HUES64 (cell line): Measurements from ENCODE around the gene TPRN.

Experiments
- H3K27ac ChIP-seq: 2 replicates; pipeline ENCODE4 v1.7.0; 2013; ENCODE audit warnings: low read depth, low read length, inconsistent platforms
- H3K27me3 ChIP-seq: 2 replicates; pipeline ENCODE4 v1.6.1; 2013; ENCODE audit warnings: mild to moderate bottlenecking, low read length; ENCODE audit not compliant: insufficient read depth
- H3K36me3 ChIP-seq: 2 replicates; pipeline ENCODE4 v1.6.1; 2013; ENCODE audit warnings: mild to moderate bottlenecking, low read length; ENCODE audit not compliant: insufficient read depth
- H3K4me1 ChIP-seq: 2 replicates; pipeline ENCODE4 v1.6.1; 2013; ENCODE audit warnings: mild to moderate bottlenecking, low read length, moderate library complexity; ENCODE audit not compliant: insufficient read depth
- H3K4me3 ChIP-seq: 2 replicates; pipeline ENCODE4 v1.5.1; 2013; ENCODE audit warnings: mild to moderate bottlenecking, low read length, moderate library complexity
- H3K9ac ChIP-seq: 2 replicates; pipeline ENCODE4 v1.6.1; 2013; ENCODE audit warnings: mild to moderate bottlenecking, low read depth, low read length
- H3K9me3 ChIP-seq: 2 replicates; pipeline ENCODE4 v1.6.1; 2013; ENCODE audit warnings: low read depth, low read length; ENCODE audit not compliant: insufficient read depth
- WGBS: fragments of 150-250, 120-280 bp; methylation state at CpG from one replicate; pipeline ENCODE4 v1.1.7; 2013; ENCODE audit warnings: missing lambda C conversion rate; 5-methylcytosine and 5-hydroxymethylcytosine counted together

The TPRN gene

GRCh38 chr9:137227853-137228505, 27.4 kb upstream of the TPRN start:
- Histone ChIP-seq H3K27me3 (peaks cover 2% of the 10 kb centered on the region), H3K4me3 (no peak overlapping the region), H3K27ac (no peak overlapping the region), H3K9me3 (no peaks in the 10 kb centered on the region), H3K4me1 (no peaks in the 10 kb centered on the region; the same call in 1 of the 2 replicates), H3K36me3 (no peaks in the 10 kb centered on the region), H3K9ac (no peak overlapping the region)
- 71% methylated on average over 17 of the region's 18 CpGs for WGBS

DNA sequence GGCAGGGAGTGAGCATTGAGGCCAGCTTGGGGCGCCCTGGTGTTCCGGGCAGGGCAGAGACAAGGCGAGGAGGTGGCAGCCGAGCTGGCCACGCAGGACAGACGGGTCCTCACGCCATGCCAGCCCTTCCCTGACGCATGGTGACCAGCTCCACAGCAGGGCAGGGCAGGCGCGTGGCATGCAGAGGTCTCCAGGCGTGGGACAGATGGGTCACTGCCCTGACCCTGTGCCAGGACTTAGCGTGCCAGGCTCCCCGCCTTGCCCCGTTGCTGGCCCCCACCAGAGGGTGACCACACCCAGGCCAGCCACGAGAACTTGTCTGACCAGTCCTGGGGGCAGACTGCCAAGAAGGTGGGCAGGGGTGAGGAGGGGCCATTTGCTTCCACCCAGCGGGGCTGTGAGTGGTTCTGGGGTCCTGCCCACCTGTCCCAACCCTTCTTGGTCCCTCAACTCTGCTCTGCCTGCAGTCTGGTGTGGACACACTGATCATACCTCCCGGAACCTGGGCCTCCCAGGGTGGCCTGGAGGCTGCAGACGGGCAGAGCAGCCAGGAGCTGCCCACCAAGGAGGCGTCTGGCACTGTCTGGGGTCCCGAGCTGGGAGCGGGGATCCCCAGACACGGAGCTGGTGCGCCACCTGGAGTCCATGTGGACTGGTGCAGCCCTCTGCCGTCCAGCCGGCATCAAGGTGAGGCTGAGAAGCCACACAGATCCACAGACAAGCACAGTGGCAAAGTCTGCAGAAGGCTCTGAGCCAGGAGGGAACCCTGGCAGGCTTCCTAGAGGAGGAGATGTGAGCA, 26.7 kb upstream of the TPRN start, which contains the start of gene RNF224:
Gene RNF224, plus strand, starts transcription at position 449 of the 799 bp plus-strand sequence. CDS start 834 bp downstream, outside the sequence.
- WGBS: 60% methylated on average over 25 of the region's 25 CpGs
- no peak within 1 kb of the TSS for H3K4me3 ChIP-seq
- no peaks in the 10 kb centered on the region for H3K36me3 ChIP-seq
- H3K9ac ChIP-seq: no peak within 1 kb of the TSS
- H3K27me3 ChIP-seq: peaks cover 9% of the 10 kb centered on the region
- no peaks in the 10 kb centered on the region for H3K9me3 ChIP-seq
- no peaks in the 10 kb centered on the region; the same call in 1 of the 2 replicates for H3K4me1 ChIP-seq
- H3K27ac ChIP-seq: no peak within 1 kb of the TSS

DNA sequence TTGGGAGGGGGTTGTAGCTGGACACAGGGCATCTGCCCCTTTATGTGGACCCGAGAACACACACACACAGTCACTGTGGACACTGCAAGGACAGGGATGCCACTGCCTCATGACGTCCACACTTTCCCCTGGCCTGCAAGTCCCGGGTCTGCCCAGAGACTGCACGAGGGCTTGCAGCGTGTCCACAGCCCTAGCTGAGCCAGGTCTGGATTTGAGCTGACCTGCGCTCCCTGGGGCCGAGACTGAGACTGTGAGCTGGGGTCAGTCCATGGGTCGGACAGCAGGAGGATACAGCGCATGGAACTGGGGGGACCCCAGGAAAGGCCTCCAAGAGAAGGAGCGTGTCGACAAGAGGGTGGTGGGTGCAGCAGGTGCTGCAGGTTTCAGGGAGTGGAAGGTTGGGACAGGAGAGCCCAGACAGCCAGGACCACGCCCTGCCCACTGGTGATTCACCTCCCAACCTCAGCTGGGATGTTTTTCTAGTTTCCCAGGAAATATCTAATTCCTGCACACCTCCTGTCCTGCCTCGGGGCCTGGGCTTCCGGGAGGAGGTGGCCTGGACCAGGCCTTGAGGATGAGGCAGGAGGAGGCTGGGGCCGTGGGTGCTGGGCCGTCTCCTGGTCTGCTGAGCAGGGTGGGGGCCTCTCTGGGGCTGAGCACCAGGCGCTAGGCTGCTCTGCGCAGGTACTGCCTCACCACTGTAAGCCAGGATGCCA, 26.0 kb upstream of the TPRN start:
- H3K36me3 ChIP-seq: no peaks in the 10 kb centered on the region
- no peaks in the 10 kb centered on the region for H3K9me3 ChIP-seq
- no peak overlapping the region for H3K9ac ChIP-seq
- 90% methylated on average over 18 of the region's 18 CpGs for WGBS
- H3K4me3 ChIP-seq: no peak overlapping the region
- H3K27ac ChIP-seq: no peak overlapping the region
- H3K27me3 ChIP-seq: peaks cover 10% of the 10 kb centered on the region
- H3K4me1 ChIP-seq: no peaks in the 10 kb centered on the region; the same call in 1 of the 2 replicates

DNA sequence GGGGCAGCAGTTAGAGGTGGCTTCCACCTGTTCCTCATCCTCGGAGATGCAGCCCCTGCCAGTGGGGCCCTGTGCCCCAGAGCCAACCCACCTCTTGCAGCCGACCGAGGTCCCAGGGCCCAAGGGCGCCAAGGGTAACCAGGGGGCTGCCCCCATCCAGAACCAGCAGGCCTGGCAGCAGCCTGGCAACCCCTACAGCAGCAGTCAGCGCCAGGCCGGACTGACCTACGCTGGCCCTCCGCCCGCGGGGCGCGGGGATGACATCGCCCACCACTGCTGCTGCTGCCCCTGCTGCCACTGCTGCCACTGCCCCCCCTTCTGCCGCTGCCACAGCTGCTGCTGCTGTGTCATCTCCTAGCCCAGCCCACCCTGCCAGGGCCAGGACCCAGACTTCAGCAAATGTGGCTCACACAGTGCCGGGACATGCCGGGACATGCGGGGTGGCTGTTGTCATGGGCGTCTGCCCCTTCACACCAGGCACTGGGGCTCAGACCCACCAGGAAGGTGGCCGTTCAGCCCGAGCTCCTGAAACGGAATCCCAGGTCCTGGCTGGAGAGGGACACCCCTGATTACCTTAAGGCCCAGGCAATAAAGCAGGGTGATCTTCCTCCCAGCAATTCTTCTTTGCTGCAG, 25.3 kb upstream of the TPRN start:
- Histone ChIP-seq H3K4me1 (no peaks in the 10 kb centered on the region; the same call in 1 of the 2 replicates), H3K36me3 (no peaks in the 10 kb centered on the region), H3K4me3 (no peak overlapping the region), H3K27me3 (peaks cover 10% of the 10 kb centered on the region), H3K27ac (no peak overlapping the region), H3K9ac (no peak overlapping the region), H3K9me3 (no peaks in the 10 kb centered on the region)
- WGBS: 88% methylated on average over 21 of the region's 21 CpGs

- Histone ChIP-seq H3K9me3 (no peaks in the 10 kb centered on the region), H3K27me3 (peaks cover 10% of the 10 kb centered on the region), H3K36me3 (no peaks in the 10 kb centered on the region), H3K4me3 (peak within 1 kb of the TSS; percentile 83), H3K27ac (no peak within 1 kb of the TSS), H3K4me1 (no peaks in the 10 kb centered on the region; the same call in 1 of the 2 replicates), H3K9ac (peak within 1 kb of the TSS; percentile 84)
- 80% methylated on average over 23 of the region's 23 CpGs for WGBS
These were observed 24.5 kb upstream of the TPRN start, which contains the start of gene CYSRT1 for GRCh38 chr9:137224830-137225694. CYSRT1 (plus strand) TSS chr9:137225174; CDS start chr9:137225622, 448 bp downstream.

DNA sequence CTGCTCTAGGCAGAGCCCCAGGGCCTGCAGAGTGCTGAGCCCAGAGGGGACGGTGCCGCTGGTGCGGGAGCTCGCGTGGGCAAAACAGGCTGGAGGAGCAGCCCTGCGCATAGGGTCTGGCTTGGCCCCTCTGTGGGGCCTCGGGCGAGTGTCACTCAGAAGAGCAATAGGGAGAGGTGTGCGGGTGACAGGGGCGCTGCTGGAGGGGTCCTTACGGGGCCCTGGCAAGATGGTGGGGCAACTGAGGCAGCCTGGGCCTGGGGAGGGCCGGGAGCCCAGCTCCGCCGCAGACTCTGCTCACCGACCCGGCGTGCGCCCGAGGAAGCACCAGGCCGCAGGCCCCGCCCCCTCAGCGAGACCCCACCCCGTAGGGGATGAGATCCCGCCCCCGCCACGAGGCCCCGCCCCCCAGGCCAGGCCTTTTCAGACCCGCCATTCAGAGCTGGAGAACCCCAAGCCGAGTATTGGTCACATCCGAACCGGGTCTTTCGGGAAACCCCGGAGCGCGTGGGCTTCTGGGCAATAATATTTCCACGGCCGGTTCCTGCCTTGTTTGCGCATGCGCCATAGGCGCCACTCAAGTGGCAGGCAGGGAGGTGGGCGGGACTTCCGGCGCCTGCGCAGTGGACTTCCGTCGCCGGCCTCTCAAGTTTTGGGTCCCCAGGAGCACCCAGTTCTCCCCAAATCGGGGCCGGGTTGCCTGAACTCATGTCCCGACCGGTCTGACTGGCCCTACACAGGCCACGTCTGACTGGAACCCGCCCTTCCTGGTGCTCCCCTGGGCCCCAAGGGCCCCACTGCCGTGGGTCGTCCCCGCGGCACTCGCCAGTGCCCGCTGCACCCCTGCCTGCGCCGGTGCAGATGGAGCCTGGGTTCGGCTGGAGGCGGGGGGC, 22.8 kb upstream of the TPRN start:
- 2% methylated on average over 63 of the region's 63 CpGs for WGBS
- Histone ChIP-seq H3K4me1 (no peaks in the 10 kb centered on the region; the same call in 1 of the 2 replicates), H3K27me3 (peaks cover 10% of the 10 kb centered on the region), H3K36me3 (no peaks in the 10 kb centered on the region), H3K9me3 (no peaks in the 10 kb centered on the region), H3K9ac (peak overlapping the region; percentile 84), H3K27ac (peak overlapping the region; percentile 83), H3K4me3 (peak overlapping the region; percentile 83)

- Histone ChIP-seq H3K27me3 (peaks cover 10% of the 10 kb centered on the region), H3K4me3 (peak within 1 kb of the TSS; percentile 83), H3K4me1 (no peaks in the 10 kb centered on the region; the same call in 1 of the 2 replicates), H3K9me3 (no peaks in the 10 kb centered on the region), H3K27ac (no peak within 1 kb of the TSS), H3K9ac (peak within 1 kb of the TSS; percentile 47; the same call in 1 of the 2 replicates), H3K36me3 (no peaks in the 10 kb centered on the region)
- 4% methylated on average over 88 of the region's 88 CpGs for WGBS
These were observed 21.9 kb upstream of the TPRN start, which contains the start of gene RNF208 for GRCh38 chr9:137222190-137223077. RNF208 (minus strand) TSS chr9:137222240; CDS start chr9:137221212, 1,028 bp downstream.

DNA sequence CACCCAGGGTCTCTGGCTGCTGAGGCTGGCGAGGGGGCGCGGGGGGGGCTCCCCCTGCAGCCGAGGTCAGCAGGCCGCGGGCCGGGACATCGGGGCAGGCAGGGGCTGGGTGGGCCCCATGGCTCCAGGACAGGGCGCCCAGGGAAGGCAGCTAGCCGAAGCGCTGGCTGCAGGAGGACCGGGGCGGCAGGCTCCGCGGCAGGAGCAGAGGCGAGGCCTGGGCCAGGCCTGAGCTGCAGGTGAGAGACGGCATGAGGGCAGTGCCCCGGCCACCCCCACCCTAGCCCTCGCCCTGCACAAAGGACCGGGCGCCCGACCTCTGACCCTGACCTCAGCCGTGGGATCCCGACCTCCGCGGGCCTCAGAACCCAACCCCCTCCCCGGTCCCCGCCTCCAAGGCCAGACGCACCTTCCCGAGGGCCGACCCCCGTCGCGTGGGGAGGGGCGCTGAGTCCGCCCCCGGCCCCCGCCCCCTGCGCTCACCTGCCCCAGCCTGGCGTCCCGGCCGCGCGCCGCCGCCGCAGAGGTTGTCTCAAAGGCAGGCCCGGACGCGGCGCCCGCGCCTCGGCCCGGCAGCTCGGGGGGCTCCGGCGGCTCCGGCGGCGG, 21.1 kb upstream of the TPRN start:
- no peak overlapping the region for H3K27ac ChIP-seq
- H3K4me1 ChIP-seq: no peaks in the 10 kb centered on the region; the same call in 1 of the 2 replicates
- 4% methylated on average over 61 of the region's 61 CpGs for WGBS
- peaks cover 10% of the 10 kb centered on the region for H3K27me3 ChIP-seq
- H3K9ac ChIP-seq: 0 out of 2 replicates have a peak overlapping the region, but pooled peaks have one; percentile 5
- H3K9me3 ChIP-seq: no peaks in the 10 kb centered on the region
- H3K4me3 ChIP-seq: peak overlapping the region; percentile 83
- no peaks in the 10 kb centered on the region for H3K36me3 ChIP-seq
